HG03025 (cell line): ENCODE results near the gene FAM185A.
"Not testable (repeated sequence)": the region's sequence is repeated elsewhere in the genome, so short reads cannot be mapped to it uniquely, and the experiment has no call there.

Experiments used
- ATAC-seq: cut with Tn5 transposase; IDR thresholded peaks from one replicate; pipeline ENCODE4 v1.9.1; 2021; ENCODE audit warnings: mild to moderate bottlenecking, moderate library complexity; ENCODE audit not compliant: unreplicated experiment, low FRiP score

FAM185A gene

DNA sequence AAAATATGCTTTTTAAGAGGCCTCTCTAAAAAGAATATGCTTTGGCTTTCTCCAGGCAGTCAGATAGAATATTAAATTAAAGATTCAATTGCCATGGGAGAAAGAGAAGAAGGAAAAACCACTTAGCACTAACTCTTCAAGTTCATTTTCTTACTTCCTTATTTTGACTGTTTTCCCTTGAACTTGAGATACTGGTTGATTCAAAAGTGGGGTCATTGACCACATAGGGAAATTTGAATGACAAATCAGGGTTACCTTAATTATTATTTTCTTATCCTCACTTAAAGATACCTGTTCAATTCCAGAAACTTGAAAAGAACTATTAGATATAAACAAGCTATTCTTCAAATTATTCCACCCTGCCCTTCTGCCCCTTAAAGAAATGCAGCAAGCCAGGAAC, 27.4 kb downstream of the FAM185A start:
- not testable (repeated sequence) for ATAC-seq

DNA sequence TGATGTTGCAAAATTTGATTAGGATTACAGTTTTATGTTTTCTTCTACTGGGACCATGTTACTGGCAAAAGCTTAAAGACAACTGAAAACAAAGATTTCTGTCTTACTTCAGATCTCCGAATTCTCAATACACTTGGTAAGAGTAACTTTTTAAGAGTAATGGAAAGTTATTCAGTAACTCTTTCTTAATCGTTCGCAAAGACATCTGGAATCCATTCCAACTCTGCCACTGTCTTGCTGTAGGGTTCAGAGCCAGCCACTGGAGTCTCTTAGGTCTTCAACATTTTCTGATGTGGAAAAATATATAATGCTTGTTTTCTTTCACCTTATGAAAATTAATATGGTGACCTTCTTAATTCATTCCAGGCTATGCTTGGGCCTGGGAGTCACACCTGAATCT, 29.9 kb downstream of the FAM185A start:
- not testable (repeated sequence) for ATAC-seq

DNA sequence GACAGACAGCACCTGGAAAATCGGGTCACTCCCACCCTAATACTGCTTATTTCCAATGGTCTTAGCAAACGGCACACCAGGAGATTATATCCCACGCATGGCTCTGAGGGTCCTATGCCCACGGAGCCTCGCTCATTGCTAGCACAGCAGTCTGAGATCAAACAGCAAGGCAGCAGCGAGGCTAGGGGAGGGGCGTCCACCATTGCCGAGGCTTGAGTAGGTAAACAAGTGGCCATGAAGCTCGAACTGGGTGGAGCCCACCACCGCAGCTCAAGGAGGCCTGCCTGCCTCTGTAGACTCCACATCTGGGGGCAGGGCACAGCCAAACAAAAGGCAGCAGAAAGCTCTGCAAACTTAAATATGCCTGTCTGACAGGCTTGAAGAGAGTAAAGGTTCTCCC, 32.1 kb downstream of the FAM185A start:
- not testable (repeated sequence) for ATAC-seq

DNA sequence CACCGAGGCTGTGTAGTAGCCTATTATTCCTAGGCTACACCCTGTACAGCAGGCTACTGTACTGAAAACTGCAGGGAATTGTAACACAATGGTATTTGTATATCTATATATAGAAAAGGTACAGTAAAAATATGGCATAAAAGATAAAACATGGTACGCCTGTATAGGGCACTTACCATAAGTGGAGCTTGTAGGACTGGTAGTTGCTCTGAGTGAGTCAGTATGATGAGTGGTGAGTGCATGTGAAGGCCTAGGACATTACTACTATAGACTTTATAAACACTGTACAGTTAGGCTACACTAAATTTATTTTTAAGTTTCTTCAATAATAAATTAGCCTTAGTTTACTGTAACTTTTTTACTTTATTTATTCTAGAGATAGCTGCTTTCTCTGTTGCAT, 40.0 kb downstream of the FAM185A start:
- ATAC-seq: not testable (repeated sequence)

DNA sequence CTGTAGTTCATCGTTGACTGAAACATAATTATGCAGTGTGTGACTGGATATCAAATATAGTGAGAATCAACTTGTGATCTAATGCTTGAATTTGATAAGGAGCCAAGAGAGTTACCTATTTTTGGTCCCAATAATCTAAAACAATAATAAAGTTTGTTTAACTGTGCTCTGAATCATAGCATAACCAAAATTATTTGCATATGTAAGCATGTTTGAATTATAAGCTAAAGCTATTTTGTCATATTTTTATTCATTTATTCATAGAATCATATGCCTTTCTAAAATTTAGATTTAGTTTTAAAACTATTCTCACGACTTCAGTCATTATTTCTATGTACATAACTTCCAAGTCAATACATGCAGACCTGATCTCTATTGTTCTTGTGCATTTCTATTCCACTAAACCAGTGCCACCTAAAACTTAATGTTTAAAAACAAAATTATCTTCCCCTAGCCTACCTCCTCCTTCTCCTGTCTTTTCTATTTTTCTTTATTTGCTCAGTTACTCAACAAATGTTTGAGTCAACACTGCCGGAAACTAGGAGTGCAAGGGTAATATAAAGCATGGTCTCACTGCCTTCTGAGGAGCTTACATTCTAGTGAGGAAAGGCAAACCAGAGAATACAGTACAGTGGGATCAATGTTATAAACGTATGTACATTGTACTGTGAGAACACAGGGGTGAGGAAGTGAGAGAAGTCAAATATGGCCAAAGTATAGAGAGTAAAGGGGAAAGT, 41.7 kb downstream of the FAM185A start:
- ATAC-seq: not testable (repeated sequence)

DNA sequence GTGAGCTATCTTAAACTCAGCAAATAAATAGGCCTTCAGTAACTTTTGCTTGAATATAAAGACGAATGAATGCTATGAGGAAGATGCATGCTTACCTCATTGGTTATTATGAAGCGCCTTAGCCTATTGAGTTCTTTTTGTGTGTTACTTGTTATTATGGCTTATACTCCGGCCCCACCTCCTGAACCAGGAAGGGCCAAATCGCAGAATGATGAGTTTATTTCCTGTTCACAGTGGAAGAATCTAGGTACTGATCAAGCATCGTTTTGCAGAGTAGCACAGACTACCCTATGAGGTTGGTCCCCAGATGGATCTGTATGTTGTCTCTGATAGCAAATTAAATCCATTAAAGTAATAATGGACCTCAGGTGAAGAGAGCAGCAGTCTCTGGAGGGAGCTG, 42.6 kb downstream of the FAM185A start:
- not testable (repeated sequence) for ATAC-seq

DNA sequence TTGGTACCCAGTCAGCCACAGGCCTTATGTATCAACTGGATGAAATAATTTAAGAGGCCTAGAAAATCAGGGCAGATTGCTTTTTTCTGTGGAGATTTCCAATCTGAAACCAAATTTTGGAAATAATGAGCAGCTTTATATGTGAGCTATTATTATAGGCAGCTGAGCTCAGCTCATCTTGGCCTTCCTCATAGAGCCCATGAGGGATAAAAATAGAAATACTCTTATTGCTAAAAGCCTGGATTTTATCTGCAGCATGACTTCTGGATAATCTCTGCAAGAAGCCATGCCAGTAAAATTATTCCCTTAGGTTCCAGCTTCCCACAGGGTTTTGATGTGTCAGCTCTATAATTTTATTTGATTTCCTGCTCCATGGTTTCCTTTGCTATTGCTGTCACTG, 43.0 kb downstream of the FAM185A start:
- not testable (repeated sequence) for ATAC-seq

DNA sequence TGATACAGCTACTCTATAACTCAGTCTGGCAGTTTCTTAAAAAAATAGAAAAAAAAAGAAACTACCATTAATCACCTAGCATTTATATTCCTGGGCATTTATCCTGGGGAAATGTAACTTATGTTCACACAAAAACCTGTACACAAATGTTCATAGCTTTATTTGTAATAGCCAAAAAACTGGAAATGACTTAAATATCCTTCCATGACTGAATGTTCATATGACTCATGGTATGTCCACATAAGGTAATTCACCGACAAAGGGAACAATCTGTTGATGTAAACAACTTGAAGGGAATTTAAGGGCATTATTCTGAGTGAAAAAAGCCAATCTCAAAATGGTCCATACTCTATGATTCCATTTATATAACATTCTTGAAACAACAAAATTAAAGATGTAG, 45.8 kb downstream of the FAM185A start:
- not testable (repeated sequence) for ATAC-seq

DNA sequence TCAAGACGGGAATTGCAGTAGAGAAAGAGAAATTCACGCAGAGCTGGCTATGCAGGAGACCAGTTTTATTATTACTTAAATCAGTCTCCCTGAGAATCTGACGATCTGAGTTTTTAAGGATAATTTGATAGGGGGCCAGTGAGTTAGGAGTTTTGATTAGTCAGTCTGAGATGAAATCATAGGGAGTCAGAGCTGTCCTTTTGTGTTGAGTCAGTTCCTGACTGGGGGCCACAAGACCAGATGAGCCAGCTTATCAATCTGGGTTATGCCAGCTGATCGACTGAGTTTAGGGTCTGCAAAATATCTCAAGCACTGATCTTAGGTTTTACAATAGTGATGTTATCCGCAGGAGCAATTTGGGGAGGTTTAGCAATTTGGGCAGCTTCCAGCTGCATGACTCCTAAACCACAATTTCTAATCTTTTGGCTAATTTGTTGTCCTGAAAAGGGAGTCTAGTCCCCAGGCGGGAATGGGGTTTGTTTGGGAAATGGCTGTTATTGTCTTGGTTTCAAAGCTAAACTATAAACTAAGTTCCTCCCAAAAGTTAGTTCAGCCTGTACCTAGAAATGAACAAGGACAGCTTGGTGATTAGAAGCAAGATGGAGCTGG, 47.3 kb downstream of the FAM185A start:
- ATAC-seq: not testable (repeated sequence)

DNA sequence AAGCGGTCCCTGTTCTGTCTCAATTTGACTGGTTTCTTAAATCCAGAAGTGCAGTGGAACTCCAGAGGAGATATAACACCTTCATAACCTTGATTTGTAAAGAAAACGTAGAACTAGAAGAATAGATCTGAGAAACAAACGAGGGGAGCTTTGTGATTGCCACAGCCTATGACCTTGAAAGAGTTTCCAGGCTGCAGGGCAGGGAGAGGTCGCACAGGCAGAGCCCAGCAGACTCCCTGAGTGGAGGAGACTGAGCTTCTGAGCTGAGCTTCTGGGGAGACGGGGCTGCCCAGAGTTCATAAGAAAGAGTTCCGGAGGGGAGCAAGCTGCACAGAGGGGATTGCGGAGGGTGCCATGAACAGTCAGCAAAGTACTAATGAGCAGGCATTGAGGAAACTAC, 57.8 kb downstream of the FAM185A start:
- ATAC-seq: no peak

DNA sequence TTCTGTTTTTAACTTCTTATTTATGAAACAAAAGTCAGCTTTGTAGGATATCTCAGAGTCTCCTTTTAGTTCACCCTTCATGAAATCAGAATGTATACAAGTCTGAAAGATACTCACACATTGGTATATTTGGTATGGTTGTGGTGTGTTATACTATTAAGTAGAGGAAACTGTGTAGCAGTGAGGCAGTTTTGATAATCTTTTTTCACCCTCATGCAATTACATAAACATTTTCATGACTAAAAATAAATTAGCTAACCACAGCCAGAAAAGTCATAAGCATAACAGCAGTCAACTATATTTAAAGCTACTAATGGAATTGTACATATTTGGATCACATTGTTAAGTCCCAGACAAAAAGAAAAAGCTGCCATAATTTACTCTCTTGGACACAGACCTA, 62.1 kb downstream of the FAM185A start:
- no peak for ATAC-seq

DNA sequence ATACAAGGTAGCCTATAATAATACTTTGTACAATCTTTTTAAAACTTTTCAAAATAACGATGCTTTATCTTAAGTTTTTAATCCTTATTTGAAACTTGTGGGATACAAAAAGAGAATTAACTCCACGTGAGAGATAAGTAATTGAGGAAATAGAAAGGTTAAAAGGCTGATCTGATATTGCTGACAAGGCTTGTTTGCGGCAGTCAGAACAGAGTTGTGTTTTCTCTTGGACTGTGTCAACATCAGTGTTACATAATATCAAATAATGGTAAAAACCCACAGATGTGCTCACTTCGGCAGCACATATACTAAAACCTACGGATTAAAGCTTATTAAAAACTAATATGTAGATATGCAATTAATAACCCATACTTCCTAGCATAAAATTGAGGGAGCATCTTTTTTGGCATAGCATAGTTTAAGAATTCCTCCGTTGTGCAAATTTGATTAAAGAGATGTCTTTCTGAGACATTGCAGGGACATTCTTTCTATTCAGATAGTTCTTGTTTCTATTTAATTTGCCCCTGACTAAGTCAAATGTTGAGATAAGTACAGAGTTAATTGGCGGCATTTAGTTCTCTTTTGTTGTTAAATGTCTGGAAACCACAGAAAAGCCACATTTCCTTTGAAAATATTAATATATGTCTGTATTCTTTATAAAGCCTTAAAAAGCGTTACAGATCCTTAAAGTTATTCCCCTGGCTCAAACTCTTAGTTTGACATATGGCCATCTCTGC, 63.3 kb downstream of the FAM185A start:
- ATAC-seq: no peak

DNA sequence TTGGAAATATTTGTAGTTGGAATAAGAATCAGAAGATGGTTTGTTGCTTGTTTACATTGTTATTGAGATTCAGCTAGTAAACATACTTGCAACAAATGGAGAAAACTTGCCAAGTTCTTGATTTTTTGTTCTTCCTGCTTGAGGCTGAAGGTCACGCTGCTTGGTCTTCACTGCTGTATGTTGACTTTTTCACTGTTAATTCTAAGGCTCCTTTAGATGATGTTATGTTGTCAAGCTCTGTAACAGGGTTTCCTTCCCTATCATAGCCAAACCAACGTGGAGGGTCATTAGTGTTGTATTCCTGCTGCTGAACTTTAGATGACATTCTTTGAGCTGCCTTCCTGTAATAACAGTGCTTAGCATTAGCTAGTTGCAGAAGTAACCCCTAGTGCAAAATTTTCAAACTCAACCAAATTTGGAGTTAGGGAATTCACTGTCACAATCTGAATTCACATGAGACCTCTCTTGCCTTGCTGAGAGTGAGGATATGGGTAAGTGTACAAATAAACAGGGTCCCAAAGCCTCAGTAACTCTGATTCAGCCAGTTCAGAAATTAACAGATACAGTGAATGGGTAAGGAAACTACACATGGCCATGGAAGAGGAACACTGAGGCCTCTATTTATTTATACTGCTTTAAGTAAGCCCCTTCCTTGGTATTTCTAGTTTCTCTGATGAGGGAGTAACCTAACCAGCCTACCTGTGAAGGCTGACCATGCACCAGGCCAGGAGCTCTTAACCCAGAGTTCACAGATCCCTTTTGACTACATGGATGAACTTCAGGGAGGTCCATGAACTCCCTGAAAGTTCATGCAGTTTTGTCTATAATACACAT, 64.6 kb downstream of the FAM185A start:
- ATAC-seq: no peak

DNA sequence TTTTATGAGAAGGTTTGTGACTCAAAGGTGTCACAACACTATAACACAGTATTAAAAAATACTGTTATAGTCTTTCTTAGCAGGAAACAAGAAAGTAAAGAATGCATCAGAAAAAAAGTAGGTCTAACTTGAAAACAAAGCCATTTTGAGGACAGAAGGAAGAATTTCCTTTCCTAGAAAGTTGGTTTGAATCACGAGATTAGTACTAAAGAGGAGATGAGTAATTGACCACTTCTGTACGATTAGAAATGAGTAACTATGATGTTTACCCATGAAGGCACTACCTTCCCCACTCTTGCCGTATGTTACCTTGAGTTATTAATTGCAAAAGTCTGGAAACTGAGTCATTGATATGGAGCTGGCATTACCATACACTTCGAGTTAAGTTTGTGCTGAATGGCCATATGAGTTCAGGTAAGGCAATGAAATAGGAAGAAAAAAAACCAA, 65.2 kb downstream of the FAM185A start:
- ATAC-seq: no peak

DNA sequence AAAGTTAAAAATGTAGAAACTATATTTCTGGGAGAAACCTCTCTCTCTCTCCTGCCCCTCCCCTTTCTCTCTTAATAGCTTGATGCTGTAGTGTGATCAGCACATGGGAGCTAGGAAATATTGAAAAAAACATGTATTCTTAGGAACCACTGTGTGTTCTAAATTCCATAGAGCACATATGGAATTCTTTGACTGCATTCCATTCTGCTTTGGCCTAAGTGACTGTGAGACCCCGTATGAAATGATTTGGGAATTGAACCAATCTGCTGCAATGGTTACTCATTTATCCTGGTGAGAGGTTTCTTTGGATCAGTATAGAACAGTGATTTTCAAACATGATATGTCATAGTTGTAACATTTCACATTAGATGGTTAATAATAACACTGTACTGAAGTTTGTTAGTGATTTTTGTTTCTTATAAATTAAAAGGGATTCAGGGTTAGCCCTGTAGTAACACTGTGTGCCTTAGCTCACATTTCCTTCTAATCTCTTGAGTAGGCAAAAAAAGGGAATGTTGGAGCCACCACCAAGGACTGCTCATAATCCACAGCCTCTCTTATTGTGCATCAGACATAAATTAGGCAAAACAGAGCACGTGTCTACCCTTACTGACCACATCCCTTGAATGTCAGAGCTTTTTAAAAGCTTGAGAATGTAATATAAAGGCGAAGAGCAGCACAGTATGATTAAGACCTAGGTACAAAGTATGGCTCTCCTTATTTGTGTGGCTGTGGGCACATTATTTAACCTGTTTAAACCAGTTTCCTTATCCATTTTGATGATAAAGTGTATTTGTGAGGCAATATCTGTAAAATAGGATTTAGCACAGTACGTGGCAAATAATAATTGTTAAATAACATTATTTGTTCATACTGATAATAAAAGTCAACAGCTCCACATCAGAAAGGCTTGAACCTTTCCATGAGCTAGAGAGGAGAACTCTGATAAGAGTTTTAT, 69.1 kb downstream of the FAM185A start:
- ATAC-seq: no peak

DNA sequence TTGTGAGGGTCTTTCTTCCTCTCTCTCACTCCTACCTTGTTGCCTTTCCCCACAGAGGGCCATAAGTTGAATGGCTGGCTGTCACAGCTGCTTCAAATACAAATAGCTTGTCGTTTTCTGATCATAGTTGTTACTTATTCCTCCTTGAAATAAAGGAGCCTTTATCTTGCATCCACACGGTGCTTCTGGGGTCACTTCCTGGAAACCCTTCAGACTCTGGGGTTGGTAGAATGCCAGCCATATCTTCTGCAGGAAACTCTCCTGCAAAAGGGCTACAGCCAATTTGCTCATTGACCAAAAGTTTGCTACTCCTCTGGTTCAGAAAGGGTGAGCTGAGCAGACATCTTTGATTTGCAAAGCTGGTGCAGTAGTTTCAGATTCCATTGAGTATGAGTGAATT, 70.4 kb downstream of the FAM185A start:
- ATAC-seq: no peak

DNA sequence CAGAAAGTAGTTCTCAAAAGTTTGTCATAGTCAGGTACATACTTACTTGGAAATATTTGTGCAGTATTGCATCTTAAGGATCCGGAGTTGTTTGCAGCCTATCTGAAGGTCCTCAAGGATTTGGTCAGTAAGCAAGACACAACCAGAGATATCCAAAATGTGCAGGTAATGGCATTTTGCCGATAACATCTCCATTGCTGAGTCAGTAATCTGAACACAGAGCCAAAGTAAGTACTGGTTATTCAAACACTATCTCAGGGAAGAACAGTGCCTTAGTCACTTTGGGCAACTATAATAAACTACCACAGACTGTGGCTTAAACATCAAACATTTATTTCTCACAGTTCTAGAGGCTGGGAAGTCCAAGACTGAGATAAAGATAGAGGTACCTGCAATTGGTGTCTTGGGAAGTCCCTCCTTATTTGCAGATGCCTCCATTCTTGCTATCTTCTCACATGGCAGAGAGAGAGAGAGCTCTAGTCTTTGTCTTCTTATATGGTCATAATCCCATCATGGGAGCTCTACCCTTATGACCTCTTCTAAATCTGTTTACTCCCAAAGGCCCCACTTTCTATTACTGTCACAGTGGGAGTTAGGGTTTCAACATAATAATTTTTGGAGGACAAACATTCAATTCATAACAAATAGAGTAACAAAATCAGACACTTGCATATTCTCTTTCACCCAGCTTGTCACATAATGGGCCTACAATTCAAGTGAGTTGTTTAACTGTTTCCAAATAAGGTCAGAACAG, 73.4 kb downstream of the FAM185A start:
- no peak for ATAC-seq

DNA sequence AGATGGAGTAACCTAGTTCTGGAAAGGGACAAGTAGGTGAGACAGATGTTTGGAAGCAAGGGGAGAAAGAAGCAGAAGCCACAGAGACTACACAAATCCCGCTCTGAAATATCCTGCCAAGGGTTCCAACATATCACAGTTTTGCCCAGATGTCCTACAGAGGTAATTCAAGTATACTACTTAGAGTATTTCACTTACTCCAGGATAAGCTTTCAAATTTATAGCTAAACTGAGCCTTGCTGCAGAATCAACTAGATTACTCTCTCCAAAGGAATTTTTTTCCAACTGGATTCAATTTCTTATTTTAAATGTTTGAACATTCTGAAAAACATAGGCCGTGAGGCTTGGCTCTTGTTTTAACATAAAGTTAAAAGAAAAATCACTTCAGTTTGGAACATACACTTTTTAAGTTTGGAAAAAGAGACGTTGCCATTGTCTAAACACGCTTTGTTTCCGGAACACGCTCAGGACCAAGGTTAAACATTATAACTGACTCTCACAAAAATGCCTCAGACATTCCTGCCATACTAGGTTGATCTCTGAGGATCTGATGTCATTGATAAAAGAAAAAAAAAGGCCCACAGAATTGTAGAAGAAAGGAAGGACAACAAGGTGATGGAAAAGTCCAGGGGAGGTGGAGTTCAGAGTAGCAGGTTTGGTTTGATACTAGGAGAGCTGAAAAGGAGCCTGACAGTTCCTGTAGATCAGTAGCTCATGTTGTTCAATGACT, 74.8 kb downstream of the FAM185A start:
- no peak for ATAC-seq
